ENCODE data around the gene CAPZA2.

GRCh38 chr7:116924741-116925140 lies 62.4 kb downstream of the CAPZA2 start:
- TF ChIP-seq POLR2A (IDR thresholded peaks at IDR 0.05; ENCODE audit: low read depth, low read length), result no peak
- TF ChIP-seq NR2C2 (IDR thresholded peaks at IDR 0.05; ENCODE audit: borderline replicate concordance, control insufficient read depth, insufficient read length, low read depth), result no peak

All from GM12878 (cell line).